Measurements from ENCODE around the gene FGF5.
"Not testable (repeated sequence)": the region's sequence is repeated elsewhere in the genome, so short reads cannot be mapped to it uniquely, and the experiment has no call there.

The FGF5 gene

GRCh38 chr4:80302616-80303223, 36.3 kb downstream of the FGF5 start:
- no peak for DNase-seq

DNA sequence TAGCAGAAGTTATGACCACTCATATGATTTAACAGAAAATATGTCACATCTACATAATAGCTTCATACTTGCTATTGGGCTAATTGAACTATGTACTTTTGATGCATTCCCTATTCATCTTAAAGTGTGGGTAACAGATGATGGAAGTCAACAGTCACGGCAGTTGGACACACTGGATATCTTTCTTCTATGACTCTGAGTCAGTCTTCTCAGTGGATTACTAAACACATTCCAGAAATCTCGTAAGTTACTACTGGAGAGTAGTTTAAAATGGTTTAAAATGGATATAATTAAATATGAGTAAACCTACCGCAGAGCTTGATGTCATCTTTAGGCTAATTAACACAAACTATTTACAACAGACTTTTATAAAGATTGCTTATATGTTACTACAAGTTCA, 39.0 kb downstream of the FGF5 start:
- DNase-seq, result no peak

GRCh38 chr4:80306260-80306659, 39.8 kb downstream of the FGF5 start:
- DNase-seq, result no peak

GRCh38 chr4:80307183-80307735, 40.8 kb downstream of the FGF5 start:
- no peak for DNase-seq

GRCh38 chr4:80307774-80308465, 41.5 kb downstream of the FGF5 start:
- DNase-seq, result no peak

- DNase-seq, result no peak
These were observed 42.0 kb downstream of the FGF5 start for GRCh38 chr4:80308466-80308822.

DNA sequence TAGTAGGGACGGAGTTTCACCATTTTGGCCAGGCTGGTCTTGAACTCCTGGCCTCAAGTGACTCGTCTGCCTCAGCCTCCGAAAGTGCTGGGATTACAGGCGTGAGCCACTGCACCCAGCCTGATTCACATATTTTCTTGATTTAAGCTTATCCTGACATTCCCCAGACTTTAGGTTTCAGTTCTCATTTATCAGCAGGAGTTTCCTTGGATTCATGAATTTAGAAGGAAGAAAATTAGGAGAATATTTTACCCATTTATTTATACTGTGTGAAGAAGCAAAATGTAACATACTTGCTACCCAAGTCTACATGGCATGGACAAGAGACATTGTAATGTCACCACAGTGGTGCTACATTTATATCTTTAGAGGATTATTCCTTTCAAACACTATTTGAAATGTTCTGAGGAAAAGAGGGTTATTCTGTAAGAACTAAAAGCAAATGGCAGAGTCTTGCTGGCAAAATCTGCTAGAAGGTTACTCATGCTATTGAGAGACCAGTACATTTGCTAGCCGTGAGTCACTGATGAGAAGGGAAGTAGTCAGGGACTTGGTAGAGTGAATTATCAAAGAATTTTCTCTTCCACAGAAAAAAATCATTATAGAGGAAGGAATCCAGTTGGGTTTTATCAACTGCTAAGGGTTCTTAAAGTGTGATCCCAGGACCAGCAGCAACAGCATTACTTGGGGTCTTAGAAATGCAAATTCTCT, 43.0 kb downstream of the FGF5 start:
- DNase-seq, result no peak

DNA sequence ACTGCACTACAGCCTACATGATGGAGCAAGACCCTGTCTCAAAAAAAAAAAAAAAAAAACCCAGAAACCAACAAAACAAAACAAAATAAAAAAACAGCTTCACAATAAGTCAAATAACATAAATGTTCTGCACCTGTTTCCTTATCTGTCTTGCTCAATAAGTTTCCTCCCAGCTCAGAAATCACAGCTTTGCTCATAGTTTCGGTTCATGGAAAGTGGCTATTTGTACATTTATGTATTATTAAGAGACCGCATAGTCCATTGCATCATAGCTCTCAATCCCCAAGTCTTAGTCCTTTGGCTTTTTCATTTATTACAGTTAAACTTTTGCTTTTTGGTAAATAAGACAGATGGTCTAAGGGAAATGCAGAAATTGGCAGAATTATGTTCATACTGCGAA, 44.7 kb downstream of the FGF5 start:
- DNase-seq, result no peak

DNA sequence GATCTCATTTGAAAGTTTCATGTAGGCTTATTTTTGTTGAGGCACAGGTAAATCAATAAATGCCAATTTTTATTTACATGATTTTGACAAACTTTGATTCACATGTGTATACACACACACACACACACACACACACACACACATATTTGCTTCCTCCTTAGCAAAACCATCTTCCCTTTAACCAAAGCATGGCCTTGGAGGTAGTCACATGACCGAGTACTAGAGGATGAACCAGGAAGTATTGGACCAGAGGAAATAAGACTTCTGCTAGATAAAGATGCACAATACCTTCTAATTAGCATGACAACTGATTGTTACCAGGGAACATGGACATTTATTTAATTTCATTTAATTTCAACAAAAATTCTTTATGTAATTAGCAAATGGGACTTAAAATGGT, 45.7 kb downstream of the FGF5 start:
- DNase-seq, result no peak

- DNase-seq, result no peak
These were observed 47.2 kb downstream of the FGF5 start for GRCh38 chr4:80313627-80314026.

GRCh38 chr4:80315848-80316247, 49.4 kb downstream of the FGF5 start:
- DNase-seq, result not testable (repeated sequence)

GRCh38 chr4:80321341-80321740, 54.9 kb downstream of the FGF5 start:
- DNase-seq, result no peak

DNA sequence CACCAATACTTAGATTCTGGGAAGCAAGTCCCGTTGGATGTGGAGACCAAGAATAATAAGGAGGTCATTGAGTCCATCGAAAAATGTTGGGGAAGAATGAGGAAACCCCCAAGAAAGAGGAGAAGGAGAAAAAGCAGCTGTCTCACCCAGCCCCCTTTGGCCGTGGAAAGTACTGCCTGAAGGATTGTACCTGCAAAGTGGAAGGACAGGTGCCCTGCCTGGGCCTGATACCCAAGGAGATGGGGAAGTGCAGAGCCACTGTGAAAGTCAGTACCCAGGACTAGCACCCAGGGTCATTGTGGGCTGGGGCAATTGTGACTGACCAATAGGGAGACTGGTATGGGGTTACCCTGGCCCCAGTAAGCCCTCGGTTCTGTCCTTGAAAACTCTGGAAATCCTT, 55.3 kb downstream of the FGF5 start:
- no peak for DNase-seq

GRCh38 chr4:80322716-80323115, 56.3 kb downstream of the FGF5 start:
- no peak for DNase-seq

GRCh38 chr4:80324171-80324570, 57.7 kb downstream of the FGF5 start:
- DNase-seq, result no peak

- DNase-seq, result no peak
These were observed 65.2 kb downstream of the FGF5 start for GRCh38 chr4:80331693-80332092.

- DNase-seq, result no peak
These were observed 66.7 kb downstream of the FGF5 start for GRCh38 chr4:80333121-80333520.

- no peak for DNase-seq
These were observed 68.1 kb downstream of the FGF5 start for GRCh38 chr4:80334568-80334967.

GRCh38 chr4:80335226-80335553, 68.7 kb downstream of the FGF5 start:
- DNase-seq, result no peak

GRCh38 chr4:80335554-80336358, 69.3 kb downstream of the FGF5 start, which contains the start of gene CFAP299:
TSS of gene CFAP299 (plus strand) at chr4:80335730.
- peak; percentile 26 to 42 for DNase-seq

GRCh38 chr4:80336582-80336981, 70.1 kb downstream of the FGF5 start:
- DNase-seq, result no peak

DNA sequence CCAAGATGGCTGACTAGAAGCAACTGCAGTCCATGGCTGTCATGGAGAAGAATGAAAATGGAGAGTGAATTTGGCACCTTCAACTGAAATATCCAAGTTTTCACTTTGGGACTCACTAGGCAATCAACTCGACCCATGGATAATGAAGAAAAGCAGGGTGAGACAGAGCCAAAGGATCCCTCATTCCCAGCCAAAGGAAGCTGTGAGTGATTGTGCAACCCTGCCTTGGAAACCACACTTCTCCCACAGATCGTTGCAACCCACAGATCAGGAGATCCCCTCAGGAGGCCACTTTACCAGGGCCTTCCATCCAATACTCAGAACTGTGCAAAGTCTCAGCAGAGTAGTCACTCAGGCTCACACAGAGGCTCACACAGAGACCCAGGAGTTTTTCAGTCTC, 73.6 kb downstream of the FGF5 start:
- DNase-seq, result no peak
